Liver (tissue), 3 donors: ENCODE results near the gene TACR3.

Experiments used
- EGR1 ChIP-seq, 2 donors: IDR thresholded peaks; 2 replicates each; pipeline ENCODE4 v1.6.1; 2016 to 2018; ENCODE audit warnings: antibody characterized with exemption in 2 of 2, low read depth in 2 of 2
- FOXA1 ChIP-seq: IDR thresholded peaks from 2 replicates; pipeline ENCODE4 v1.6.1; 2016; ENCODE audit warnings: antibody characterized with exemption
- GABPA ChIP-seq, 2 donors: IDR thresholded peaks in 1 of 2; conservative IDR thresholded peaks in 1 of 2; 2 replicates each; pipeline ENCODE4 v1.6.1; 2016; ENCODE audit warnings: antibody characterized with exemption in 2 of 2, mild to moderate bottlenecking in 1 of 2, moderate library complexity in 1 of 2
- RAD21 ChIP-seq, 2 donors: IDR thresholded peaks; 2 replicates each; pipeline ENCODE4 v1.6.1; 2016; ENCODE audit warnings: antibody characterized with exemption in 2 of 2, mild to moderate bottlenecking in 2 of 2
- RXRA ChIP-seq, 2 donors: IDR thresholded peaks; 2 replicates each; pipeline ENCODE4 v1.6.1; 2017 to 2018; ENCODE audit warnings: antibody characterized with exemption in 2 of 2, mild to moderate bottlenecking in 1 of 2
- SP1 ChIP-seq: IDR thresholded peaks from 2 replicates; pipeline ENCODE4 v1.6.1; 2018; ENCODE audit warnings: antibody characterized with exemption, mild to moderate bottlenecking
- TAF1 ChIP-seq: conservative IDR thresholded peaks from 2 replicates; pipeline ENCODE4 v1.6.1; 2016; ENCODE audit warnings: antibody characterized with exemption, mild to moderate bottlenecking
- YY1 ChIP-seq: IDR thresholded peaks from 2 replicates; pipeline ENCODE4 v1.6.1; 2016; ENCODE audit warnings: antibody characterized with exemption, mild to moderate bottlenecking
- TF ChIP-seq, protein P1 (sequence below): fragments of 150-350 bp; IDR thresholded peaks from 2 replicates; pipeline ENCODE4 v1.5.1; 2017; ENCODE audit warnings: improper control_type of control experiment, low read depth, low read length; ENCODE audit not compliant: missing input control
- TF ChIP-seq, protein P2 (sequence below): IDR thresholded peaks from 2 replicates; pipeline ENCODE4 v1.6.1; 2016; ENCODE audit warnings: antibody characterized with exemption, mild to moderate bottlenecking
- donor health status: healthy.
- donor health status: healthy.

DNA sequence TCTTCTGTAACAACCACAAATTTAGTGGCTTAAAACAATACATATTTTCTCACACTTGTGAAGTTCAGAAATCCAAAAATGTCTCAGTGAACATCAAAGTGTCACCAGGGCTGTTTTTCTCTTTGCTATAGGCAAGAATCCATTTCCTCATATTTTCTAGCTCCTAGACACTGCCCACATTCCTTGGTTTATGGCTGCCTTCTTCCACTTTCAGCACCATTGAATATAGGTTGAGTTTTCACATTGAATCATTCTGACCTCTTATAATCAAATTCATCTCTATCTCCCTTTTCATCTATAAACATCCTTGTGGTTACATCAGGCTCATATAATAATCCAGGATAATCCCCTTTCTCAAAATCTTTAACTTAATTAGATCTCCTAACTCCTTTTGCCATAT, 37.0 kb upstream of the TACR3 start:
- TF ChIP-seq, protein P1, sequence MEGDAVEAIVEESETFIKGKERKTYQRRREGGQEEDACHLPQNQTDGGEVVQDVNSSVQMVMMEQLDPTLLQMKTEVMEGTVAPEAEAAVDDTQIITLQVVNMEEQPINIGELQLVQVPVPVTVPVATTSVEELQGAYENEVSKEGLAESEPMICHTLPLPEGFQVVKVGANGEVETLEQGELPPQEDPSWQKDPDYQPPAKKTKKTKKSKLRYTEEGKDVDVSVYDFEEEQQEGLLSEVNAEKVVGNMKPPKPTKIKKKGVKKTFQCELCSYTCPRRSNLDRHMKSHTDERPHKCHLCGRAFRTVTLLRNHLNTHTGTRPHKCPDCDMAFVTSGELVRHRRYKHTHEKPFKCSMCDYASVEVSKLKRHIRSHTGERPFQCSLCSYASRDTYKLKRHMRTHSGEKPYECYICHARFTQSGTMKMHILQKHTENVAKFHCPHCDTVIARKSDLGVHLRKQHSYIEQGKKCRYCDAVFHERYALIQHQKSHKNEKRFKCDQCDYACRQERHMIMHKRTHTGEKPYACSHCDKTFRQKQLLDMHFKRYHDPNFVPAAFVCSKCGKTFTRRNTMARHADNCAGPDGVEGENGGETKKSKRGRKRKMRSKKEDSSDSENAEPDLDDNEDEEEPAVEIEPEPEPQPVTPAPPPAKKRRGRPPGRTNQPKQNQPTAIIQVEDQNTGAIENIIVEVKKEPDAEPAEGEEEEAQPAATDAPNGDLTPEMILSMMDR: no peak
- TF ChIP-seq YY1 (no peak), GABPA (IDR thresholded peaks at IDR 0.05 in 1 of 2, conservative IDR thresholded peaks at IDR 0.05 in 1 of 2) (no peak), FOXA1 (no peak), EGR1 (IDR thresholded peaks at IDR 0.05; ENCODE audit: low read depth in 2 of 2) (no peak), RAD21 (IDR thresholded peaks at IDR 0.05) (no peak), SP1 (no peak), TAF1 (no peak), RXRA (IDR thresholded peaks at IDR 0.05) (no peak)
- TF ChIP-seq, protein P2, sequence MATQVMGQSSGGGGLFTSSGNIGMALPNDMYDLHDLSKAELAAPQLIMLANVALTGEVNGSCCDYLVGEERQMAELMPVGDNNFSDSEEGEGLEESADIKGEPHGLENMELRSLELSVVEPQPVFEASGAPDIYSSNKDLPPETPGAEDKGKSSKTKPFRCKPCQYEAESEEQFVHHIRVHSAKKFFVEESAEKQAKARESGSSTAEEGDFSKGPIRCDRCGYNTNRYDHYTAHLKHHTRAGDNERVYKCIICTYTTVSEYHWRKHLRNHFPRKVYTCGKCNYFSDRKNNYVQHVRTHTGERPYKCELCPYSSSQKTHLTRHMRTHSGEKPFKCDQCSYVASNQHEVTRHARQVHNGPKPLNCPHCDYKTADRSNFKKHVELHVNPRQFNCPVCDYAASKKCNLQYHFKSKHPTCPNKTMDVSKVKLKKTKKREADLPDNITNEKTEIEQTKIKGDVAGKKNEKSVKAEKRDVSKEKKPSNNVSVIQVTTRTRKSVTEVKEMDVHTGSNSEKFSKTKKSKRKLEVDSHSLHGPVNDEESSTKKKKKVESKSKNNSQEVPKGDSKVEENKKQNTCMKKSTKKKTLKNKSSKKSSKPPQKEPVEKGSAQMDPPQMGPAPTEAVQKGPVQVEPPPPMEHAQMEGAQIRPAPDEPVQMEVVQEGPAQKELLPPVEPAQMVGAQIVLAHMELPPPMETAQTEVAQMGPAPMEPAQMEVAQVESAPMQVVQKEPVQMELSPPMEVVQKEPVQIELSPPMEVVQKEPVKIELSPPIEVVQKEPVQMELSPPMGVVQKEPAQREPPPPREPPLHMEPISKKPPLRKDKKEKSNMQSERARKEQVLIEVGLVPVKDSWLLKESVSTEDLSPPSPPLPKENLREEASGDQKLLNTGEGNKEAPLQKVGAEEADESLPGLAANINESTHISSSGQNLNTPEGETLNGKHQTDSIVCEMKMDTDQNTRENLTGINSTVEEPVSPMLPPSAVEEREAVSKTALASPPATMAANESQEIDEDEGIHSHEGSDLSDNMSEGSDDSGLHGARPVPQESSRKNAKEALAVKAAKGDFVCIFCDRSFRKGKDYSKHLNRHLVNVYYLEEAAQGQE: no peak
